ENCODE measurements around the gene KRT31. TPM values are rescaled to one million over a fixed set of nuclear protein-coding genes. Genes with fewer than 3 reads are reported as not detected.

Gene KRT31
- total RNA-seq, 1 donor from 2014 or later, result not detected

- no peaks in the 10 kb centered on the region for H3K27me3 ChIP-seq
- Mint-ChIP-seq H3K9me3 (no peaks in the 10 kb centered on the region), H3K4me1 (peaks cover 8% of the 10 kb centered on the region), H3K36me3 (no peaks in the 10 kb centered on the region), H3K27me3 (ENCODE audit: insufficient read depth, low read depth) (peaks cover 7% of the 10 kb centered on the region), H3K27ac (no peak overlapping the region), H3K4me3 (no peak overlapping the region)
- TF ChIP-seq CTCF (IDR thresholded peaks at IDR 0.05) (no peak), EZH2 (IDR thresholded peaks at IDR 0.05) (no peak), EZH2phosphoT487 (IDR thresholded peaks at IDR 0.05) (no peak)
- H3K27ac ChIP-seq, result no peak overlapping the region
- no peak overlapping the region for H3K9ac ChIP-seq
- H3K9me3 ChIP-seq (ENCODE audit: low read depth), result no peaks in the 10 kb centered on the region
- DNase-seq (ENCODE audit: low spot score), result no peak
- no peaks in the 10 kb centered on the region for H3K36me3 ChIP-seq
- no peaks in the 10 kb centered on the region for H3K4me1 ChIP-seq
- H3F3A ChIP-seq (ENCODE audit: low read depth), result no peaks in the 10 kb centered on the region
- H3K4me3 ChIP-seq, result no peak overlapping the region
- no peak overlapping the region for H2AFZ ChIP-seq (replicated peaks)
- H3K4me2 ChIP-seq, result no peak overlapping the region
- no peaks in the 10 kb centered on the region for H3K79me2 ChIP-seq (ENCODE audit: low read depth)
- H4K20me1 ChIP-seq (ENCODE audit: low read depth), result no peaks in the 10 kb centered on the region
Measured at GRCh38 chr17:41403404-41404023, 6.1 kb upstream of the KRT31 start.

GRCh38 chr17:41402161-41402560, 4.8 kb upstream of the KRT31 start:
- peaks cover 9% of the 10 kb centered on the region for H3K27me3 Mint-ChIP-seq (ENCODE audit: insufficient read depth, low read depth)
- no peak overlapping the region for H3K27ac Mint-ChIP-seq
- no peaks in the 10 kb centered on the region for H3F3A ChIP-seq (ENCODE audit: low read depth)
- no peaks in the 10 kb centered on the region for H3K9me3 Mint-ChIP-seq
- no peak overlapping the region for H3K4me3 ChIP-seq
- no peak overlapping the region for H3K4me3 Mint-ChIP-seq
- no peaks in the 10 kb centered on the region for H3K9me3 ChIP-seq (ENCODE audit: low read depth)
- no peak overlapping the region for H3K9ac ChIP-seq
- no peak overlapping the region for H2AFZ ChIP-seq (replicated peaks)
- H3K36me3 ChIP-seq, result no peaks in the 10 kb centered on the region
- H4K20me1 ChIP-seq (ENCODE audit: low read depth), result no peaks in the 10 kb centered on the region
- H3K4me1 ChIP-seq, result no peaks in the 10 kb centered on the region
- H3K4me2 ChIP-seq, result no peak overlapping the region
- DNase-seq (ENCODE audit: low spot score), result no peak
- peaks cover 8% of the 10 kb centered on the region for H3K4me1 Mint-ChIP-seq
- TF ChIP-seq CTCF (IDR thresholded peaks at IDR 0.05) (no peak), EZH2 (IDR thresholded peaks at IDR 0.05) (no peak), EZH2phosphoT487 (IDR thresholded peaks at IDR 0.05) (no peak)
- no peak overlapping the region for H3K27ac ChIP-seq
- H3K36me3 Mint-ChIP-seq, result no peaks in the 10 kb centered on the region
- H3K27me3 ChIP-seq, result no peaks in the 10 kb centered on the region
- H3K79me2 ChIP-seq (ENCODE audit: low read depth), result no peaks in the 10 kb centered on the region

- TF ChIP-seq EZH2phosphoT487 (IDR thresholded peaks at IDR 0.05) (no peak), EZH2 (IDR thresholded peaks at IDR 0.05) (no peak), CTCF (IDR thresholded peaks at IDR 0.05) (no peak)
Measured at GRCh38 chr17:41396340-41396739, 1.1 kb downstream of the KRT31 start.

More at GRCh38 chr17:41396340-41396739, 1.1 kb downstream of the KRT31 start:
- H4K20me1 ChIP-seq (ENCODE audit: low read depth), result no peaks in the 10 kb centered on the region
- no peaks in the 10 kb centered on the region for H3F3A ChIP-seq (ENCODE audit: low read depth)
- Mint-ChIP-seq H3K4me3 (no peak overlapping the region), H3K36me3 (no peaks in the 10 kb centered on the region), H3K4me1 (no peaks in the 10 kb centered on the region), H3K27ac (no peak overlapping the region), H3K27me3 (ENCODE audit: insufficient read depth, low read depth) (peaks cover 2% of the 10 kb centered on the region), H3K9me3 (no peaks in the 10 kb centered on the region)
- H2AFZ ChIP-seq (replicated peaks), result no peak overlapping the region
- H3K4me3 ChIP-seq, result no peak overlapping the region
- no peaks in the 10 kb centered on the region for H3K9me3 ChIP-seq (ENCODE audit: low read depth)
- no peaks in the 10 kb centered on the region for H3K27me3 ChIP-seq
- H3K27ac ChIP-seq, result no peak overlapping the region
- no peaks in the 10 kb centered on the region for H3K4me1 ChIP-seq
- no peaks in the 10 kb centered on the region for H3K36me3 ChIP-seq
- DNase-seq (ENCODE audit: low spot score), result no peak
- no peak overlapping the region for H3K4me2 ChIP-seq
- no peaks in the 10 kb centered on the region for H3K79me2 ChIP-seq (ENCODE audit: low read depth)
- no peak overlapping the region for H3K9ac ChIP-seq

All from neural progenitor cell (in vitro differentiated cells).